GM12873 (cell line): ENCODE measurements around the gene SATL1.

Experiments
- TF ChIP-seq, protein P1 (sequence below): IDR thresholded peaks from 2 replicates; pipeline ENCODE4 v1.5.1; 2012; ENCODE audit warnings: low read depth, mild to moderate bottlenecking, moderate library complexity, low read length, control low read depth; ENCODE audit not compliant: insufficient read depth; ENCODE audit errors: missing control alignments

The SATL1 gene, protein sequence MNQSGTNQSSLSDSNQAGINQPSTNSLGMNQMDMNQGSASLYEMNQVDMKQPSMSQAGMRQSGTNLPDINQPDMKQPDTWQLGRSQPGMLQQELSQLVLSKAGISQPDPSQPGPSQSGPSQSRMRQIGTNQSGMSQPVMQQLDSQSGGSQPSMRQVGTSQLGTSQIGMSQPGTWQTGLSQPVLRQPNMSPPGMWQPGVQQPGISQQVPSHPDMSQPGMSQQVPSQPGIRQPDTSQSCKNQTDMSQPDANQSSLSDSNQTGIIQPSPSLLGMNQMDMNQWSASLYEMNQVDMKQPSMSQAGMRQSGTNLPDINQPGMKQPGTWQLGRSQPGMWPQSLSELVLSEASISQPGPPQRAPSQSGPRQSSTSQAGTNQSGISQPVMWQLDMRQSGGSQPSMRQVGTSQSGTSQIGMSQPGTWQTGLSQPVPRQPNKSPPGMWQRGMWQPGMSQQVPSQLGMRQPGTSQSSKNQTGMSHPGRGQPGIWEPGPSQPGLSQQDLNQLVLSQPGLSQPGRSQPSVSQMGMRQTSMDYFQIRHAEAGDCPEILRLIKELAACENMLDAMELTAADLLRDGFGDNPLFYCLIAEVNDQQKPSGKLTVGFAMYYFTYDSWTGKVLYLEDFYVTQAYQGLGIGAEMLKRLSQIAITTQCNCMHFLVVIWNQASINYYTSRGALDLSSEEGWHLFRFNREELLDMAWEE

DNA sequence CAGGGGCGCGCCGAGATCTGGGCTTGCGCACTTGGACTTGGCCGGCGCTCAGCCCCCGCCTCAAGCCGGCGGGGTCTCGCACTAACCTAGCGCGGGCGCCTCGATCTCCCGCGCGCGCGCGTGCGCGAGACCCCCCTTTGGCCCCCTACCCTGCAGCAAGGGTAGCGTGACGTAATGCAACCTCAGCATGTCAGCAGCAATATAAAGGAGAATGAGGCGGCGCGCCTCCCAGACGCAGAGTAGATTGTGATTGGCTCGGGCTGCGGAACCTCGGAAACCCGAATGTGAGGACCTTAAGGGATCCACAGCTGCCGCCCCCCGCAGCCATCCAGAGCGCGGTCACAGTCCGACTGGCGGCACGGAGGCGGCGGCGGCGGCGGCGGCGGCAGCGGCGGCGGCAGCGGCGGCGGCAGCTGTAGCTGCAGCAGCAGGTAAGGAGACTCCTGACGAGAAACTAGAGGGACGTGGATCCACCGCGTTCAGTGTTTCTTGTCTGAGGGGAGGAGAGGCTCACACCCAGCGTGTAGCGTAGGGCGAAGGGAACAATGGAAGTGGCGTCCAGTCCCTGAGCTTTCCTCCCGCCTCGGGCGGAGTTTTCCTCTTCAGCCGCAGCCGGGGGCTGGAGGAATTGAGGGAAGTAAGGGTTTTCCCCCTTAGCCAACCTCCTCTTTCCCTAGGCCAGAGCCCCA lies at the start of gene SATL1, which contains the start of gene ZNF711:
Gene SATL1, minus strand, starts transcription at position 19 of the 689 bp plus-strand sequence. CDS start 134,811 bp downstream, outside the sequence.
Gene ZNF711, plus strand, starts transcription at position 231 of the 689 bp plus-strand sequence. CDS start 3,582 bp downstream, outside the sequence.
- TF ChIP-seq, protein P1, sequence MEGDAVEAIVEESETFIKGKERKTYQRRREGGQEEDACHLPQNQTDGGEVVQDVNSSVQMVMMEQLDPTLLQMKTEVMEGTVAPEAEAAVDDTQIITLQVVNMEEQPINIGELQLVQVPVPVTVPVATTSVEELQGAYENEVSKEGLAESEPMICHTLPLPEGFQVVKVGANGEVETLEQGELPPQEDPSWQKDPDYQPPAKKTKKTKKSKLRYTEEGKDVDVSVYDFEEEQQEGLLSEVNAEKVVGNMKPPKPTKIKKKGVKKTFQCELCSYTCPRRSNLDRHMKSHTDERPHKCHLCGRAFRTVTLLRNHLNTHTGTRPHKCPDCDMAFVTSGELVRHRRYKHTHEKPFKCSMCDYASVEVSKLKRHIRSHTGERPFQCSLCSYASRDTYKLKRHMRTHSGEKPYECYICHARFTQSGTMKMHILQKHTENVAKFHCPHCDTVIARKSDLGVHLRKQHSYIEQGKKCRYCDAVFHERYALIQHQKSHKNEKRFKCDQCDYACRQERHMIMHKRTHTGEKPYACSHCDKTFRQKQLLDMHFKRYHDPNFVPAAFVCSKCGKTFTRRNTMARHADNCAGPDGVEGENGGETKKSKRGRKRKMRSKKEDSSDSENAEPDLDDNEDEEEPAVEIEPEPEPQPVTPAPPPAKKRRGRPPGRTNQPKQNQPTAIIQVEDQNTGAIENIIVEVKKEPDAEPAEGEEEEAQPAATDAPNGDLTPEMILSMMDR = no peak

DNA sequence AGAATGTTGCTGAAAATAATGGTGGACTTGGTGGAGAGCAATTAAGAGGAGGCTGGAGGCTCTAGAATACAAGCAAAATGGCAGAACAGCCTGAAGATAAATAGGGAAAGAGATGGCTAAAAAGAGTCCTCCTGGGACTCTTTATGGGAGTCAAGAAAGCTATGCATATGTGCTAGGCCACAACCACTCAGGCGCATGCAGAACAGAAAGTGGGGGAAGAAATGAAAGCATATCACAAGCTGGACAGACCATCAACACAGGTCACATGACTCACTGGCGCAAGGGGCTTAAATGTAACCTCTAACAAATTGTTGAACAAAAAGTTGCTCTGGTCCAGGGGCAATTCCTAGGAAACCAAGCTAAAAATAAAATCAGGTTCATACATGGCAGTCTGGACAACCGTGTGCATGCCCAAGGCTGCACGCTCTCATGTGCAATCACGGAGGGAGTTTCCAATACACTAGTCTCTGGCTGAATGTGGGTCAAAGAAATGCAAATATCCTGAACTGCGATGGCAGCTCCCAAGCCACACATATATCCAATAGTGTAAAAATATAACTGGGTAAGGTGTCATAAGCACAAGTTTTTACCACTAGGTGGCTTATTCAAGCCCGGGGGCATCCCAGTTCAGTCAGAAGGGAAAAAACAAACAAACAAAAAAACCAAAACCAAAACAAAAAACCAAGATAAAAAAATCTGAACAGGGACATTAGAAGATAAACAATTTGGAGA lies 45.6 kb upstream of the SATL1 start:
- TF ChIP-seq, protein P1 = no peak

DNA sequence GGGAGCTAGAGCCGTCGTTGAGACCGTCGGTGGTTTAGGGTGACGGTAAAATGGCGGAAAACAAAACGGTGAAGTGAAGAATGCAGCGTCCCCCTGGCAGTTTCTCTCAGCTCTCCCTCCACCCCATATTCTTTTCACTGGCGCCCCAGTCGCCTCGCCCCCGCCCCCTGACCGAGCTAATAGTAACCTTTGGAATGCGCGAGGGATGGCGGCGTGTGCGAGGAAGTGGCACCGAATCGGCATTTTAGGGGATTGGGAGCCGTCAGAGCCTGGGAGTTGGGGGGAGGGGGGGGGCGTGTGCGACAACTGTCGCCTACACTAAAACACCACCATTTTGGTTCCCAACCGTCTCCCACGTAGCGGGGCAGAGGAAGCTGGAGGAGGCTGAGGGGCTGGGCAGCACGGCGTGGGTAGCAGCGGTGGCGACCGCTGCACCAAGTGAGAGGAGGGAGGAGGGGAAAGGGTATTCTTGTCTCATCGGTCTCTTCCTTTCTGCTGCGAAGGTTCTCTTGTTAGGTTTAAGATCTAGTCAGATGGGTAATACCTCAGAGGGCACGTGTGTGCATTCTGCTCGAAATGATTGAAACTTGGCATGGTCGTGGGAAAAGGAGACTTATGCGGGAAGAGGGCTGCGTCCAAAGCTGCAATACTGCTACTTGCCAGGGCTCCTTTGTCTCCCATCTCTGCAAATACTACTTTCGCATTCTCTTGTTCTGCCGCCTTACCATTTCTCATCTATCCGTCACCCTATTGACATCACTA lies 1.1 kb upstream of the SATL1 start:
- TF ChIP-seq, protein P1 = no peak

DNA sequence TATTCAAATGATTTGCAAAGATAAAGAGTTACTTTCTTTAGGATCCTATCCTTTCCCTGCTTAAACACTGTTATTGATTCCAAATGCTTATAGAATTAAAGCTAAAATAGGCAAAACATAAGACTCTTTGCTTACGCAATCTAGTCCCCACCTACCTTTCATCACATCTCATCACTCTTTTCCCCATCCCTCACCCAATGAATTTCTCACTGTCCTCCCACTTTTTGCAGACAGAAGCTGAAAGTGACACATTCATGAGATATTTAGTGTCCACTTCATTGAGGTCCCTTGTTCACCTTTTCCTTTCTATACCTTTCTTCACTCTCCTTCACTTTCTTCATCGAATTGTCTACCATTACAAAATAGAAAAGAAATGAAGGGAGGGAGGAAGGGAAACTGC lies 424 bp downstream of the SATL1 start:
- TF ChIP-seq, protein P1 = no peak

DNA sequence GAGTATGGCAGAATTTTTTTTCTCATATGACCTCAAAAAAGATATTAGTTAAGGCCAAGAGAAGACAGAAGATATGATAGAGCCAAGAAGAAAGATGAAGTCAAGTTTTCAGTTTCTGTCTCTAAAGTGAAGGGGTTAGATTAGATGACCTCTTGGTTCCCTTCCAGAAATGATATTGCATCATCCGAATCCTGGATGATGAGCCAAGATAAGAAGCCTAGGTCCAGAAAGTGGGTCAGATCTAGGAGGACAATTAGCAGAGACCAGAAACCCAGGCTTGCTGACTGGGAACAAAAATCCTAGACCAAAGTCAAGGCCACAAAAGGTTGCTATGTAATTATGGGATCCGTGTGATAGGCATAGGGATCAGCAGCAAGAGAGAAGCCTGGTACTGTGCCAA lies 20.2 kb downstream of the SATL1 start:
- TF ChIP-seq, protein P1 = no peak

DNA sequence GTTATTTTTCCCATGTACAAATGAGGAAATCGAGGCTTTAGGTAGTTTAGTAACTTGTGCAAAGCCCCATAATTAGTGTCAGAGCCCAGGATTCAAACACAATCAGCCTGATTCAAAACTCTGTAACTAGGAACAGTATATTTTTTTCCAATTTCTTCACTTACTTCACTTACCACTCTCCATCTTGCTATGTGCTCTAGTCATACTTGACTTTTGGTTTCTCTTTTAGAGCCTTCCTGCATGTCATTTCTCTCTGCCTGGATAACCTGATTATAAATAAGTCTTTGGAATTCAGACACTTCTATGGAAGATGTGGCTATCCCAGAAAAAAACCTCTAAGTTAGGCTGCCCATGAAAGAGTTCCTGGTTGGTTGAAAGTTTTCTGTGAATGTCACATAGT lies 22.2 kb downstream of the SATL1 start:
- TF ChIP-seq, protein P1 = no peak
